ENCODE data around the gene COA4. TPM values are rescaled to one million over a fixed set of nuclear protein-coding genes. Genes with fewer than 3 reads are reported as not detected.

Gene COA4
- total RNA-seq, 1 donor, result 74.3 TPM

DNA sequence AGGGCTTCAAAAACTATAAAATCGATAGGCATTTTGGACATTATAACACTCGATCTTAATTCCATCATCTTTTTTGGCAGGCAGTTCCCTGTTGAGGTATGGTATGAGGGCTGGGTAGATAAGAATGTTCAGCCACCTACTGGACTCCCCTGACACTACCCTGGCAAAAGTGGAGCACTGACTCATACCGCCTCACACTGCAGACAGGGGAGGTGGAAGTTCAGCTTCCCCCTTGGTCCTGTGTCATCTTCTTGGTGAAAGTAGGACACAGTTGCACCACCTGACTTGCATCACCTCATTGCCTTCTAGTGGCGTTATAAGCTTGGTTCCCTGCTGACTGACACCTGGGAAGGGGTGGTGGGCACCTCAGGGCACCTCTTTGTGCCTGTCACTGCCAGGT is 30.5 kb upstream of the COA4 start:
- TF ChIP-seq, protein P1, sequence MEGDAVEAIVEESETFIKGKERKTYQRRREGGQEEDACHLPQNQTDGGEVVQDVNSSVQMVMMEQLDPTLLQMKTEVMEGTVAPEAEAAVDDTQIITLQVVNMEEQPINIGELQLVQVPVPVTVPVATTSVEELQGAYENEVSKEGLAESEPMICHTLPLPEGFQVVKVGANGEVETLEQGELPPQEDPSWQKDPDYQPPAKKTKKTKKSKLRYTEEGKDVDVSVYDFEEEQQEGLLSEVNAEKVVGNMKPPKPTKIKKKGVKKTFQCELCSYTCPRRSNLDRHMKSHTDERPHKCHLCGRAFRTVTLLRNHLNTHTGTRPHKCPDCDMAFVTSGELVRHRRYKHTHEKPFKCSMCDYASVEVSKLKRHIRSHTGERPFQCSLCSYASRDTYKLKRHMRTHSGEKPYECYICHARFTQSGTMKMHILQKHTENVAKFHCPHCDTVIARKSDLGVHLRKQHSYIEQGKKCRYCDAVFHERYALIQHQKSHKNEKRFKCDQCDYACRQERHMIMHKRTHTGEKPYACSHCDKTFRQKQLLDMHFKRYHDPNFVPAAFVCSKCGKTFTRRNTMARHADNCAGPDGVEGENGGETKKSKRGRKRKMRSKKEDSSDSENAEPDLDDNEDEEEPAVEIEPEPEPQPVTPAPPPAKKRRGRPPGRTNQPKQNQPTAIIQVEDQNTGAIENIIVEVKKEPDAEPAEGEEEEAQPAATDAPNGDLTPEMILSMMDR (IDR thresholded peaks at IDR 0.05; ENCODE audit: insufficient read depth, low read depth, low read length), result peak; percentile 11
- H3K4me3 ChIP-seq (ENCODE audit: low read depth, low read length), result no peak overlapping the region
- DNase-seq (ENCODE audit: low read depth), result peak; percentile 6

DNA sequence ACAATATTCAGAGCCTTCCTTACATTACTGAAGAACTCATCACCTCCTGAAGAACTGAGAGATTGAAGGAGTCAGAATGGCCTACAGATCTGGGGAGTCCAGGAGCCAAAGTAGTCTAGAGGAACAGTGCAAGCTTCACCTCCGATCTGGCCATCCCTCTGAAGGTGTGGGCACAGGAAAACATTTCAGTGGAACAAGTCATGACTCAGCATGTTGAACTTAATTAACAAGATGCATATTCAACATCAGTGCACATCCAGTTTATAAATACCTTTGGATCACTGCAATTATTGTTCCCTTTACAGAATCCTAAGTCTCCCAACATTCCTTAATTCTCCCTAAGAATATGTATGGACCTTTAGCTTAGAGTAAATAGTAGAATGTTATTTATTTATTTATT is 25.7 kb upstream of the COA4 start:
- no peak for DNase-seq (ENCODE audit: low read depth)
- TF ChIP-seq, protein P1 (IDR thresholded peaks at IDR 0.05; ENCODE audit: insufficient read depth, low read depth, low read length), result no peak

GRCh38 chr11:73894725-73895335 is 18.2 kb upstream of the COA4 start:
- no peak overlapping the region for H3K4me3 ChIP-seq (ENCODE audit: low read depth, low read length)
- no peak for DNase-seq (ENCODE audit: low read depth)
- TF ChIP-seq, protein P1 (IDR thresholded peaks at IDR 0.05; ENCODE audit: insufficient read depth, low read depth, low read length), result no peak

More for the DNA sequence above, 25.7 kb upstream of the COA4 start:
- H3K4me3 ChIP-seq (ENCODE audit: low read depth, low read length), result no peak overlapping the region

- no peak overlapping the region for H3K4me3 ChIP-seq (ENCODE audit: low read depth, low read length)
- DNase-seq (ENCODE audit: low read depth), result no peak
- TF ChIP-seq, protein P1 (IDR thresholded peaks at IDR 0.05; ENCODE audit: insufficient read depth, low read depth, low read length), result no peak
Measured at GRCh38 chr11:73893041-73893440, 16.4 kb upstream of the COA4 start.

- DNase-seq (ENCODE audit: low read depth), result no peak
- no peak overlapping the region for H3K4me3 ChIP-seq (ENCODE audit: low read depth, low read length)
- TF ChIP-seq, protein P1 (IDR thresholded peaks at IDR 0.05; ENCODE audit: insufficient read depth, low read depth, low read length), result no peak
Measured at GRCh38 chr11:73889536-73889935, 12.9 kb upstream of the COA4 start.

DNA sequence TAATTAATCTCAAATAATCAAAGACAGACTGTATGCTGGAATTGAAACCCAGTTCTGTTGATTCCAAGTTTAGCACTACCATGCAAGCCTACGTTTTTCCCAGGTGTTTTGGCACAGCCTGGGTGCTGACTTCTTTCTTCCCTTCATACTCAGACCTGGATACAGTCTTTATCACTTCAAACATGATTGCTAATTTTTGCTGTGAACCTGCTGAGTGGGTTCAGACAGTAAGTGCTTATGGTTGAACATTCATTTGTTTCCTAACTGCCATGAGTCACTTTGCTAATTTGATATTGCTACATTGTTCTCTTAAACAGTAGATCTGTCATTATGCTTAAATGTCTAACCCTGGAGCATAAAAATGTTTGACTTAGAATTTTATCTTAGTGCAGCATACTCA is 12.4 kb upstream of the COA4 start:
- DNase-seq (ENCODE audit: low read depth), result no peak
- H3K4me3 ChIP-seq (ENCODE audit: low read depth, low read length), result no peak overlapping the region
- TF ChIP-seq, protein P1 (IDR thresholded peaks at IDR 0.05; ENCODE audit: insufficient read depth, low read depth, low read length), result no peak

GRCh38 chr11:73888244-73888643 is 11.6 kb upstream of the COA4 start:
- DNase-seq (ENCODE audit: low read depth), result no peak
- H3K4me3 ChIP-seq (ENCODE audit: low read depth, low read length), result no peak overlapping the region
- TF ChIP-seq, protein P1 (IDR thresholded peaks at IDR 0.05; ENCODE audit: insufficient read depth, low read depth, low read length), result no peak
